ENCODE data around the gene NKAIN2.

NKAIN2 gene

GRCh38 chr6:124524491-124525200 lies 721.0 kb downstream of the NKAIN2 start:
- CTCF ChIA-PET = no interaction called here
- TF ChIP-seq, protein P1, sequence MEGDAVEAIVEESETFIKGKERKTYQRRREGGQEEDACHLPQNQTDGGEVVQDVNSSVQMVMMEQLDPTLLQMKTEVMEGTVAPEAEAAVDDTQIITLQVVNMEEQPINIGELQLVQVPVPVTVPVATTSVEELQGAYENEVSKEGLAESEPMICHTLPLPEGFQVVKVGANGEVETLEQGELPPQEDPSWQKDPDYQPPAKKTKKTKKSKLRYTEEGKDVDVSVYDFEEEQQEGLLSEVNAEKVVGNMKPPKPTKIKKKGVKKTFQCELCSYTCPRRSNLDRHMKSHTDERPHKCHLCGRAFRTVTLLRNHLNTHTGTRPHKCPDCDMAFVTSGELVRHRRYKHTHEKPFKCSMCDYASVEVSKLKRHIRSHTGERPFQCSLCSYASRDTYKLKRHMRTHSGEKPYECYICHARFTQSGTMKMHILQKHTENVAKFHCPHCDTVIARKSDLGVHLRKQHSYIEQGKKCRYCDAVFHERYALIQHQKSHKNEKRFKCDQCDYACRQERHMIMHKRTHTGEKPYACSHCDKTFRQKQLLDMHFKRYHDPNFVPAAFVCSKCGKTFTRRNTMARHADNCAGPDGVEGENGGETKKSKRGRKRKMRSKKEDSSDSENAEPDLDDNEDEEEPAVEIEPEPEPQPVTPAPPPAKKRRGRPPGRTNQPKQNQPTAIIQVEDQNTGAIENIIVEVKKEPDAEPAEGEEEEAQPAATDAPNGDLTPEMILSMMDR (IDR thresholded peaks at IDR 0.05; ENCODE audit: insufficient read depth, low read length, missing control alignments) = no peak
- POLR2A ChIA-PET = no interaction called here
- no peak for DNase-seq (ENCODE audit: low read depth, low spot score)
- no peak overlapping the region for H3K4me3 ChIP-seq (ENCODE audit: low read depth, low read length)

DNA sequence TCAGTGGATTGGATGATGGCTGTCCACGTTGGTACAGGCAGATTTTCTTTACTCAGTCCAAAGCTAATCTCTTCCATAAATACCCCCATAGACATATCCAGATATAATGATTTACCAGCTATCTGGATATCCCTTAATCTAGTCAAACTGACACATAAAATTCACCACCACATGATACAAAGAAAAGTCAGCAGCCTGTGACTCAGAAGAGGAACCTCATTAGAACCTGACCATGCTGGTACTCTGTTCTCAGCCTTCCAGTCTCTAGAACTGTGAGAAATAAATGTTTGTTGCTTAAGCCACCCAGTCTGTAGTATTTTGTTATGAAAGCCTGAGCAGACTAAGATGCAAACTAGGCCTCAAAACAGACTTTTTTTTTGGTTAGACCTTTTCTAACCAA lies 727.3 kb downstream of the NKAIN2 start:
- TF ChIP-seq, protein P1 (IDR thresholded peaks at IDR 0.05; ENCODE audit: insufficient read depth, low read length, missing control alignments) = no peak
- no peak for DNase-seq (ENCODE audit: low read depth, low spot score)
- CTCF ChIA-PET = no interaction called here
- H3K4me3 ChIP-seq (ENCODE audit: low read depth, low read length) = no peak overlapping the region
- POLR2A ChIA-PET = no interaction called here

GRCh38 chr6:124535299-124535698 lies 731.6 kb downstream of the NKAIN2 start:
- TF ChIP-seq, protein P1 (IDR thresholded peaks at IDR 0.05; ENCODE audit: insufficient read depth, low read length, missing control alignments) = no peak
- ChIA-PET POLR2A (no interaction called here), CTCF (no interaction called here)
- DNase-seq (ENCODE audit: low read depth, low spot score) = no peak
- H3K4me3 ChIP-seq (ENCODE audit: low read depth, low read length) = no peak overlapping the region

- no peak for DNase-seq (ENCODE audit: low read depth, low spot score)
- TF ChIP-seq, protein P1 (IDR thresholded peaks at IDR 0.05; ENCODE audit: insufficient read depth, low read length, missing control alignments) = no peak
- POLR2A ChIA-PET = no interaction called here
- no peak overlapping the region for H3K4me3 ChIP-seq (ENCODE audit: low read depth, low read length)
- CTCF ChIA-PET = no interaction called here
Measured at GRCh38 chr6:124535746-124536145, 732.1 kb downstream of the NKAIN2 start.

DNA sequence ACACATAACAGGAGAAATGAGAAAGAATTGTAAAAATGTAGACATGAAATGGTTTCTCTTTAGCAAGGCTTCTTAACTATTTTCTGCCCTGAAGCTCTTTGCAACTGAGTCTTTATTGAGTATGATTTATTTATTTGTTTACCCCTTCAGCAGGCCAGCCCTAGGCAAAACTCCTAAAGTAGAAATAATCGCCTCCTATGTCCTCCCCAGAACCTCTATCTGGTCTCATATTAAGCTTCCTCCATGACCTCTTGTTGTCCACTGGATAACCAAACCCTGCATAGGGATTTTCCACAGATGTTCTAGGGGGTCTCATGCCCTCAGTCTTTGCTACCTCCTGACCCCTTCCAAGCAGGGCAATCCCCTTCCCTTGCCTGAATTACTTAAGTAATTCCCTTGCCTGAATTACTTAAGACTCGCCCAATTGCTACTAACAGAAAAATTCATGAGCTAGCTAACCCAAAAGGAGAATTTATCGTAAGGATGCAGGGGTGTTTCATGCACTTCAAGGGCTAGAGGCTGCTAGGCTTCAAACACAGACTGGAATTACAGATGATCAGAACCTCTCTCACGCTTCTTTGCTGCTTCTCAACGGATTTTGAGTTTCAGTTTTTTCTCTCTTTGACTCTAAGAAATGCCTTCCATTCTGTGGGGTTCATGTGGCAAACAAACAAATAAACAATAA lies 732.6 kb downstream of the NKAIN2 start:
- TF ChIP-seq, protein P1 (IDR thresholded peaks at IDR 0.05; ENCODE audit: insufficient read depth, low read length, missing control alignments) = no peak
- H3K4me3 ChIP-seq (ENCODE audit: low read depth, low read length) = no peak overlapping the region
- ChIA-PET POLR2A (no interaction called here), CTCF (no interaction called here)
- no peak for DNase-seq (ENCODE audit: low read depth, low spot score)

DNA sequence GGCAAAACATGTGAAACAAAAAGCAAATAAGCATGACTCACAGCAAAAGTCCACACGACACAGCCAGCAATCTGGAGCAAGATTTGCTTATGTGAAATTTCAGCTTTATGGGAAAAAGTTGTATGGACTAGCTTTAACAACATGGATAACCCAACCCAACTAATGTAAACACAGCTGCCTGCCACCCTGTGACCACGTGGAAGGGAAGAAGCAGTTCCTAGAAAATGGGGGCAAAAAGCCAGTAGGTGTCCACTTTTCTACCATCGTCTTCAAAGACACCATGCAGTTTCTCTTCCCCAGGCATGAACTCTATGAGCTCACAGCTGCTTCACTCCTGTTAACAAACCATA lies 733.2 kb downstream of the NKAIN2 start:
- POLR2A ChIA-PET = no interaction called here
- TF ChIP-seq, protein P1 (IDR thresholded peaks at IDR 0.05; ENCODE audit: insufficient read depth, low read length, missing control alignments) = no peak
- no peak for DNase-seq (ENCODE audit: low read depth, low spot score)
- CTCF ChIA-PET = no interaction called here
- no peak overlapping the region for H3K4me3 ChIP-seq (ENCODE audit: low read depth, low read length)
